ENCODE results near the gene CXCL11. TPM values are rescaled to one million over a fixed set of nuclear protein-coding genes. Genes with fewer than 3 reads are reported as not detected.

CXCL11 gene
- not detected for total RNA-seq

DNA sequence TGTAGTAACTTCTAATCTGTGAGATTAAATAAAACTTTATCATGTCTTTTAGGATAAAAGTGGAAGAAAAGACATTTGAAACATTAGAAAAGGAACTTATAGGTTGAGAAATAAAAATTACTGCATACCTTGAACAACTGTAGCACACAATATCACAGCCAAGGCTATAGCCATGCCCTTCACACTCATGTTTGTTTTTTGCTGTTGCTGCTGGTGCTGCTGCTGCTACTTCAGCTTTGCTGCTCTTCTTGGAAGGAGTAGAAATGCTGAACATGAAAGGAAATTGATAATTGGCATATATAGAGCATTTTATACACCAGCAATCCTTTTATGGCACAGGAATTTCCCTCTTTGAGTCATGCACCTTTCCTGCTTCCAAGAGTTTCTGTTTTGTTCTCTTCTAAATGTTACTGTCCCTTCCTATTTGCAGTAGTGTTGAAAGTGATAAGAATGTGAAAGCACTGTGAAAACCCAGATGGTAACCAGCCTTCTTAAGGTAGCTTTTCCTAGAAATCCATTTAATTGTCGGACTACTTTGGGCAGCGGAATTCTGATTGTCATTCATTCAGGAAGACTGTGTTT, at the start of gene CXCL11:
Gene CXCL11, minus strand, starts transcription at position 272 of the 582 bp plus-strand sequence. Its CDS starts 83 bp downstream, at position 189.
- Histone ChIP-seq H3K27ac (no peak within 1 kb of the TSS), H3K4me3 (no peak within 1 kb of the TSS), H3K36me3 (no peaks in the 10 kb centered on the region), H3K4me1 (peaks cover 0 to 7% (median 0%) of the 10 kb centered on the region in 4 donors), H3K9me3 (no peaks in the 10 kb centered on the region), H3K27me3 (no peaks in the 10 kb centered on the region)
- no peak for DNase-seq
- TF ChIP-seq, protein P1, sequence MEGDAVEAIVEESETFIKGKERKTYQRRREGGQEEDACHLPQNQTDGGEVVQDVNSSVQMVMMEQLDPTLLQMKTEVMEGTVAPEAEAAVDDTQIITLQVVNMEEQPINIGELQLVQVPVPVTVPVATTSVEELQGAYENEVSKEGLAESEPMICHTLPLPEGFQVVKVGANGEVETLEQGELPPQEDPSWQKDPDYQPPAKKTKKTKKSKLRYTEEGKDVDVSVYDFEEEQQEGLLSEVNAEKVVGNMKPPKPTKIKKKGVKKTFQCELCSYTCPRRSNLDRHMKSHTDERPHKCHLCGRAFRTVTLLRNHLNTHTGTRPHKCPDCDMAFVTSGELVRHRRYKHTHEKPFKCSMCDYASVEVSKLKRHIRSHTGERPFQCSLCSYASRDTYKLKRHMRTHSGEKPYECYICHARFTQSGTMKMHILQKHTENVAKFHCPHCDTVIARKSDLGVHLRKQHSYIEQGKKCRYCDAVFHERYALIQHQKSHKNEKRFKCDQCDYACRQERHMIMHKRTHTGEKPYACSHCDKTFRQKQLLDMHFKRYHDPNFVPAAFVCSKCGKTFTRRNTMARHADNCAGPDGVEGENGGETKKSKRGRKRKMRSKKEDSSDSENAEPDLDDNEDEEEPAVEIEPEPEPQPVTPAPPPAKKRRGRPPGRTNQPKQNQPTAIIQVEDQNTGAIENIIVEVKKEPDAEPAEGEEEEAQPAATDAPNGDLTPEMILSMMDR (IDR thresholded peaks at IDR 0.05), result no peak
- no peak for TF ChIP-seq POLR2A (IDR thresholded peaks at IDR 0.05)

DNA sequence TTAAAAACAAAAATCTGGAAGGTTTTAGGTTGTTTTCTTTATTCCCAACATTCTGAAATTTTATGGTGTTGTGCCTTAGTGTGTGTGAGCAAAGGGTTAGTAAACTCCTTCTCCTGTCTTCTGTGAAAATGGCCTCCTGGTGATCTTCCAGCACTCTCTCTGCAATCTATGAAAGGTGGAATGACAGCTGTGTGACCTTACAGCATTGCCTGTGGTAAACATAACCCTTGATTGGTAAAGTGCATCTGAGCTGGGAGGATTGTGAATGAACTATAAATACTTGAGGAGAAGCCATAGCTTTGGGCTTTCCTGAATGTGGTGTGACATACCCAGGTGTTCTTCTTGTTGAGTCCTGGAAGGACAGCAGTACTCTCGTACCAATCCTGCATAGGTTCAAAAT, 48.7 kb upstream of the CXCL11 start:
- H3K4me3 ChIP-seq, result no peak overlapping the region
- H3K9me3 ChIP-seq, result no peaks in the 10 kb centered on the region
- no peaks in the 10 kb centered on the region for H3K27me3 ChIP-seq
- DNase-seq, result no peak
- no peak overlapping the region for H3K27ac ChIP-seq
- H3K36me3 ChIP-seq, result no peaks in the 10 kb centered on the region
- H3K4me1 ChIP-seq, result no peaks in the 10 kb centered on the region
- no peak for TF ChIP-seq POLR2A (IDR thresholded peaks at IDR 0.05)
- TF ChIP-seq, protein P1 (IDR thresholded peaks at IDR 0.05), result no peak

DNA sequence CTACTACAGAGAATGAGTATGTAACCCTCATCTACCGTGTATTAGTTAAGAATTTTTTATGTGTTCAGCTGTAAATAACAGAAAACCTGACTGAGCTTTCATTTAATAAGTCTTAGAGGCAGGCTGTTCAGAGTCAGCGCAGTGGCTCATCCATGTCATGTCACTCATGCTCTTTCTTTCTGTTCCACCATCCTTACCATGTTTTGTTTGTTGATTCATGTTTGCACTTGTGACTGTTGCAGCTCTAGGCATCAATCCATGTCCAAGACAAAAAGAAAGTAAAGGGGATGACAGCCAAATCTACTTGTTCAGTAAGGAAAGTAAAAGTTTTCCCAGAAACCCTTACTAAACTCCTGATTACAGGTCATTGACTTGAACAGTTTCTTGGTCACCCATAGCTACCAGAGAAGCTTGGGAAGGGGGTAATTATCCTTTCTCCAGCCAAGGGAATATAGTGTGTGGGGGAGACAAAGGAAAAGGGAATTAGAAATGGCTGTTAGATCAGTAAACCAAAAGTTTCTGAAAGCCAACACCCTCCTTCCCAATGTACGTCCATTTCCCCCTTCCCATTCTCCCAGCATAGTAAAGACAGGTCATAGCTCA, 47.6 kb upstream of the CXCL11 start:
- no peak for TF ChIP-seq POLR2A (IDR thresholded peaks at IDR 0.05)
- Histone ChIP-seq H3K27me3 (no peaks in the 10 kb centered on the region), H3K9me3 (no peaks in the 10 kb centered on the region), H3K27ac (no peak overlapping the region), H3K4me1 (no peaks in the 10 kb centered on the region), H3K36me3 (no peaks in the 10 kb centered on the region), H3K4me3 (no peak overlapping the region)
- no peak for DNase-seq

DNA sequence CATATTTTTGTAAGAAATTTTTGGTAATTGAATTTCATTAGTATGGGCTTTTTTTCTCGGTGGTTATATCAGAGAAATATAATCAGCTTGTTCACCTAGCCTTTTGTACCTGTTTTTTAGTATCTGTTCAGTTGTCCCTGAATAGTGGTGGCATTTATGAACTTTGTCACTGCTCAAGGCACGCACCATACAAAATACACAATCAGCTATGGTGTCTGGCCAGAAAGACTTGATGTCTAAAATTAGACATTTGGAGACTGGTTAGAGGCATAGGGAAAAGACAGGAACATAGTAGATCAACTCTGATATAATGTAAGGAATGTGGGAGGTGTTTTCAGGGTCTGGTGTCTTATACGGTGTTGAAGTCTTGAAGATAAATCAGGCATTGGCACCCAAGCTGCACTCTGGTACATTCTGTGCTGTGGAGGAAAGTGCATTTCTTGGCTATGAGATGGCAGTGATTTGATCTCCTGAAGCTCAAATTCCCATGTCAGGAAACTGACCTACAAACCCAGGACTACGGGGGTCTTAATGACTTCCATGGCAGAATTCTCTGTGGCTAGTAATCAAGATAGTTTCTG, 42.3 kb upstream of the CXCL11 start:
- no peak for DNase-seq
- no peaks in the 10 kb centered on the region for H3K4me1 ChIP-seq
- TF ChIP-seq POLR2A (IDR thresholded peaks at IDR 0.05), result no peak
- TF ChIP-seq, protein P1 (IDR thresholded peaks at IDR 0.05), result no peak

DNA sequence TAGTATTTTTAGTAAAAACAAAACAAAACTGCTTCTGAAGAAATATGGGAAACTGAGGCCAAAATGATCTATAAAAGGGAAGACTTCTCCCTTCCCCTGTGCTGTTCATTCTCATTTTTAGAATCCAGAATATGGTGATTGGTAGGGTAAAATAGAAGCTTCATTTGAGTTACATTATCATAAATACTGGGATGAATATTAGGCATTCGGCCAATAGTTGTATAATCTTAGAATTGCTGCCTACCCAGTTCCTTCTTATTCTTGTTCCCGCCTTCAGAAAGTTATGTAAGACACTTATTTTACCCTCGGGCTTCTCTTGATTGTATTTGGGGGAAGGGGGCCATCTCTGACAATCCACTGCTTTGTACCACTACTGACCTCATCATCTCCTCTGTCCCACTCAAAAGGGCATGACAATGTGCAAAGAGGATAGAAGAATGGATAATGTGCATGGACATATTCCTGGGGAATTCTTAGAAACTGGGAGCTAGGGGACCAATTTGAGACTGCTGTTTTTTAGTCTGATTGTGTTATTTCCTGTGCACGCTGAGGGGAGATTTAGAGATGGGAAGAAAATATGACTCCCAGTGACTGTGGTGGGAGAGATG, 39.2 kb upstream of the CXCL11 start:
- TF ChIP-seq, protein P1 (IDR thresholded peaks at IDR 0.05), result no peak
- TF ChIP-seq POLR2A (IDR thresholded peaks at IDR 0.05), result no peak
- H3K4me3 ChIP-seq, result no peak overlapping the region
- no peaks in the 10 kb centered on the region for H3K4me1 ChIP-seq
- no peaks in the 10 kb centered on the region for H3K9me3 ChIP-seq
- no peaks in the 10 kb centered on the region for H3K27me3 ChIP-seq
- no peak overlapping the region for H3K27ac ChIP-seq
- DNase-seq, result no peak
- H3K36me3 ChIP-seq, result no peaks in the 10 kb centered on the region

More for the DNA sequence above, 42.3 kb upstream of the CXCL11 start:
- Histone ChIP-seq H3K4me3 (no peak overlapping the region), H3K9me3 (no peaks in the 10 kb centered on the region), H3K36me3 (no peaks in the 10 kb centered on the region), H3K27ac (no peak overlapping the region), H3K27me3 (no peaks in the 10 kb centered on the region)

- no peaks in the 10 kb centered on the region for H3K36me3 ChIP-seq
- no peak within 1 kb of the TSS for H3K4me3 ChIP-seq
- no peaks in the 10 kb centered on the region for H3K9me3 ChIP-seq
- H3K27me3 ChIP-seq, result no peaks in the 10 kb centered on the region
- H3K4me1 ChIP-seq, result no peaks in the 10 kb centered on the region
- no peak within 1 kb of the TSS for H3K27ac ChIP-seq
- DNase-seq, result no peak
- TF ChIP-seq, protein P1 (IDR thresholded peaks at IDR 0.05), result no peak
- no peak for TF ChIP-seq POLR2A (IDR thresholded peaks at IDR 0.05)
Measured at GRCh38 chr4:76074468-76074867, 38.6 kb upstream of the CXCL11 start, which contains the start of gene ART3. Gene ART3 (plus strand): TSS chr4:76074709. CDS start chr4:76075890, 1,181 bp downstream.

All from Peyer's patch (tissue), 4 donors.